Dendritic cell treated with granulocyte-macrophage colony-stimulating factor and Interleukin-4, amounts not matched to agents 40 ng/mL and 50 ng/mL, for 4 days (primary cell): ENCODE measurements around the gene MED29.

ENCODE experiments used
- H3K27ac Mint-ChIP-seq: one replicate; pipeline ENCODE4 v1.8.0; 2022; ENCODE audit warnings: mild to moderate bottlenecking, mixed read lengths
- H3K27me3 Mint-ChIP-seq: one replicate; pipeline ENCODE4 v1.8.0; 2022; ENCODE audit warnings: mild to moderate bottlenecking, mixed read lengths
- H3K36me3 Mint-ChIP-seq: one replicate; pipeline ENCODE4 v1.8.0; 2022; ENCODE audit warnings: low read depth, mixed read lengths
- H3K4me1 Mint-ChIP-seq: one replicate; pipeline ENCODE4 v1.8.0; 2022; ENCODE audit warnings: low read depth, mixed read lengths
- H3K4me3 Mint-ChIP-seq: one replicate; pipeline ENCODE4 v1.8.0; 2022; ENCODE audit warnings: mild to moderate bottlenecking, moderate library complexity, mixed read lengths
- H3K9me3 Mint-ChIP-seq: one replicate; pipeline ENCODE4 v1.8.0; 2022; ENCODE audit warnings: mixed read lengths
- intact Hi-C: fragments of 100-400 bp; cut with micrococcal nuclease; formaldehyde crosslinking; loops from one replicate; pipeline ENCODE4 v1.15.0; 2022

Gene MED29

DNA sequence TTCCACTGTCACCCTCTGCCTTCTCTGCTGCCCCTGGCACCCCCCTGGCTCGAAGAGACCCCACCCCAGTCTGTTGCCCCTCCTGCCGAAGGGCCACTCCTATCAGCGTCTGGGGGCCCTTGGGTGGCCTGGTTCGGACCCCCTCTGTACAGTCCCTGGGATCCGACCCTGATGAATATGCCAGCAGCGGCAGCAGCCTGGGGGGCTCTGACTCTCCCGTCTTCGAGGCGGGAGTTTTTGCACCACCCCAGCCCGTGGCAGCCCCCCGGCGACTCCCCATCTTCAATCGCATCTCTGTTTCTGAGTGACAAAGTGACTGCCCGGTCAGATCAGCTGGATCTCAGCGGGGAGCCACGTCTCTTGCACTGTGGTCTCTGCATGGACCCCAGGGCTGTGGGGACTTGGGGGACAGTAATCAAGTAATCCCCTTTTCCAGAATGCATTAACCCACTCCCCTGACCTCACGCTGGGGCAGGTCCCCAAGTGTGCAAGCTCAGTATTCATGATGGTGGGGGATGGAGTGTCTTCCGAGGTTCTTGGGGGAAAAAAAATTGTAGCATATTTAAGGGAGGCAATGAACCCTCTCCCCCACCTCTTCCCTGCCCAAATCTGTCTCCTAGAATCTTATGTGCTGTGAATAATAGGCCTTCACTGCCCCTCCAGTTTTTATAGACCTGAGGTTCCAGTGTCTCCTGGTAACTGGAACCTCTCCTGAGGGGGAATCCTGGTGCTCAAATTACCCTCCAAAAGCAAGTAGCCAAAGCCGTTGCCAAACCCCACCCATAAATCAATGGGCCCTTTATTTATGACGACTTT lies 17.4 kb downstream of the MED29 start:
- no peaks in the 10 kb centered on the region for H3K27me3 Mint-ChIP-seq
- peak overlapping the region; percentile 99 for H3K4me3 Mint-ChIP-seq
- H3K36me3 Mint-ChIP-seq, result peaks cover 56% of the 10 kb centered on the region
- H3K4me1 Mint-ChIP-seq, result peaks cover 46% of the 10 kb centered on the region
- H3K9me3 Mint-ChIP-seq, result no peaks in the 10 kb centered on the region
- peak overlapping the region; percentile 98 for H3K27ac Mint-ChIP-seq
- intact Hi-C loops, result no loop called here

DNA sequence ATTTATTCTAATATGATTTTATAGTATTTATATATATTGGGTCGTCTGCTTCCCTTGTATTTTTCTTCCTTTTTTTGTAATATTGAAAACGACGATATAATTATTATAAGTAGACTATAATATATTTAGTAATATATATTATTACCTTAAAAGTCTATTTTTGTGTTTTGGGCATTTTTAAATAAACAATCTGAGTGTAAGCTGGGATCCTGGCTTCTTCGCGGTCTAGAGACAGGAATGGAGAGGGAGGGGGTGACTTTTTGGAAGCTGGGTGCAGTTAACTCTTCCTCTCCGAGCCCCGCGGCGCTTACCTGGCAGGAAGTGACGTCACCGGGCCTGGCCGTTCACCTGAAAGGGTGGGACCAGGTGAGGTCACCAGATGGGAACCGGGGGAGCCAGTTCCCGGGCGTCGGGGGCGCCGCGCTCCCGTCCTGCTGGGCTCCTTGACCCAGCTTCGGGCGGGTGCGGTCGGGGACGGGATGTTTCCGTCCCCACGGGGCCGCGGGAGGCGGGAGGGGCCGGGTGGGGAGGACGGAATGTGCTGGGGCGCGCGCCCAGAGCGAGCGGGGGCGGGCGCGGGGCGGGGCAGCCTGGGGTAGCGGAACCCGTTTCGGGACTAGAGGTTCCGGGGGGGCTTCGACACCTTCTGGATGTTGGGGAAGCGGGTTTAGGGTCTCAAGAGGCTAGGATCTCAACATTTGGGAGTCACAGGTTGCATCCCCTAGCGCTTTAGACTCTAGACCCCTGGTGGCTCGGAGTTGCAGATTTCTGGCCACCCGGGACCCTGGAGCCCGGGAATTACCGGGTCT lies 18.2 kb downstream of the MED29 start:
- Mint-ChIP-seq H3K9me3 (no peaks in the 10 kb centered on the region), H3K27me3 (peaks cover 2% of the 10 kb centered on the region), H3K27ac (peak overlapping the region; percentile 98), H3K4me3 (peak overlapping the region; percentile 99), H3K36me3 (peaks cover 56% of the 10 kb centered on the region), H3K4me1 (peaks cover 48% of the 10 kb centered on the region)
- intact Hi-C loops, result loop anchor here (5.0 kb wide), 1 partner anchor 67 kb away; the partner anchor contains the start of gene SAMD4B

DNA sequence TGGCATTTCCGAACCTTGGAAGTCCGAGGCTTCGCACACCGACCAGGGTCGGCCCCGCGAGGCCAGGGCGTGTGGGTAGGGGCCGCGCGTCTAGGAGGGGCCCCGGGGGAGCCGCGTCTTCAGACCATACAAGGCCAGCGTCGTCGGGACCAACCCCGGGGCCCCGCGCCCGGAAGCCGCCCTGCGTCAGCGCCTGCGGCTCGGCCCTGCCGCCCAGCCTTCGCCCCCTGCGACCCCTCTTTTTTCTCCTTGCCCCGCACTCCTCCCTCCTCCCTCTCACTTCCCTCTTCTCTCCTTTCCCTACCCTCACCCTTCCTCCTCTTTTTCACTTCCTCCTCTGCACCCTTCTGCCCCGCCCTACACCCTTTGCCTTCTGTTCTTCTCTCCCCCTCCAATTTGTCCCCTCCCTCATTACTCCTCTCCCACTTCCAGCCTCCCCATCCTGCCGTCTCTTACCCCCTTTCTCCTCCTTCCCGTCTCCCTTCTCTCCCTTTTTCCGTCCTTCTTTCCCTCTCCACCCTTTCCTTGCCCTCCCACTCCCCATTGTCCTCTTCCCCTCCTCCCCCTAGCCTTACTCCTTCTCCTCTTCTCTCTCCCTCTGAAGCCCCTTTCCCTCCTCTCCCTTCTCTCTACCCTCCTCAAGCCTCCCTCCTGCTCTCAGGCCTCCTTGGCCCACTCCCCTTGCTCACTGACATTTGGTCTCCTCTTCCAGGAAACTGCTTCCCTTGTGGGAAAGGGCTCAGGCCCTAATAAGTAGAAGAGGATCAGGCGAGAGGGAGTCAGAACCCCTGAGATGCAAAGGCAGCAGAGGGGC lies 19.0 kb downstream of the MED29 start:
- H3K9me3 Mint-ChIP-seq, result no peaks in the 10 kb centered on the region
- H3K27ac Mint-ChIP-seq, result peak overlapping the region; percentile 98
- H3K27me3 Mint-ChIP-seq, result peaks cover 2% of the 10 kb centered on the region
- H3K4me1 Mint-ChIP-seq, result peaks cover 49% of the 10 kb centered on the region
- peaks cover 56% of the 10 kb centered on the region for H3K36me3 Mint-ChIP-seq
- intact Hi-C loops, result loop anchor here (5.0 kb wide), 1 partner anchor 68 kb away; the partner anchor contains the start of gene SAMD4B
- H3K4me3 Mint-ChIP-seq, result peak overlapping the region; percentile 81

DNA sequence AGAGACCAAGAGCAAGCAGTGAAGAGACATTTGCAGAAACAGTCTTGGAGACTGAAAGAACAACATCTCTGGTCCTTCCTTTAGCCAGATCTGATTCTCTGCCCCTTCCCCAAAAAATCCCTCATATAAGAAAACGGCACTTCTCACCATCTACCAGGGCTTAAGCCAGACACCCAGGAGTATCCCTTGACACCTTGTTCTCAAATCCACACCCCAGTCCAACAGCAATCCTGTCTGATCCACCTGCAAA lies 19.6 kb downstream of the MED29 start:
- Mint-ChIP-seq H3K27me3 (peaks cover 2% of the 10 kb centered on the region), H3K27ac (peak overlapping the region; percentile 98), H3K9me3 (no peaks in the 10 kb centered on the region), H3K4me1 (peaks cover 44% of the 10 kb centered on the region), H3K4me3 (peak overlapping the region; percentile 81), H3K36me3 (peaks cover 56% of the 10 kb centered on the region)
- intact Hi-C loops, result loop anchor here (5.0 kb wide), 1 partner anchor 68 kb away; the partner anchor contains the start of gene SAMD4B

DNA sequence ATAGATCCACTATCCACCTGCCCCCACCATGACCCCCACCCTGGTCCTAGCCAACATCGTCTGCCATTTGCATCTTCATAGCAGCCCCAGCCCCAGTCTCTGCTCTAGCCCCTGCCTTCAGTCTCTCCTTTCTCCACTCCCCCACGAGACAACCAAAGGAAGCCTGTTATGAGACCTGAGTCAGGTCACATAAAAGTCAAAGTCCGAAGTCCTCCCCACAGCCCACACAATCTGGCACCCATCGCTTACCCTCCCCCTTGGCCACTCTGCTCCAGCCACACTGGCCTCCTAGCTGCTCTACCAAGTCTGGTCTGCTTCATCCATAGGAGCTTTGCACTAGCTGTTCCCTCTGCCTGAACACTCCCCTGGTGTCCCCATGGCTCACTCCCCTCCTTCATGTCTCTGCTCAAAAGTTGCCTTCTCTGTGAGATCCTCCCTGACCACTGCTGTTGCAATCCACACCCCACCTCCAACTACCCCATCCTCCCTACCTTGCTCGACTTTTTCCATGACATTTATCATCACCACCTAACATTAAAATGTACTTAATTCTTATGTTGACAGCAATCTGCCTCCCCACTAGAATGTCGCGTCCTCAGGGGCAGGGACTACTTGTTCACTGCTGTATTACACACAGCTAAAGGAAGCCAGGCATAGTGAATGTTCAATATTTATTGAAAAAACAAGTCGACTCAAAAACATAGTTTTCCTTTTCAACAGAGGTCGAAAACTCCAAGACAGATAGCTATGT lies 20.1 kb downstream of the MED29 start:
- H3K4me1 Mint-ChIP-seq, result peaks cover 39% of the 10 kb centered on the region
- H3K27me3 Mint-ChIP-seq, result peaks cover 2% of the 10 kb centered on the region
- peak overlapping the region; percentile 98 for H3K27ac Mint-ChIP-seq
- intact Hi-C loops, result loop anchor here (5.0 kb wide), 1 partner anchor 69 kb away; the partner anchor contains the start of gene SAMD4B
- no peaks in the 10 kb centered on the region for H3K9me3 Mint-ChIP-seq
- peak overlapping the region; percentile 81 for H3K4me3 Mint-ChIP-seq
- H3K36me3 Mint-ChIP-seq, result peaks cover 54% of the 10 kb centered on the region

DNA sequence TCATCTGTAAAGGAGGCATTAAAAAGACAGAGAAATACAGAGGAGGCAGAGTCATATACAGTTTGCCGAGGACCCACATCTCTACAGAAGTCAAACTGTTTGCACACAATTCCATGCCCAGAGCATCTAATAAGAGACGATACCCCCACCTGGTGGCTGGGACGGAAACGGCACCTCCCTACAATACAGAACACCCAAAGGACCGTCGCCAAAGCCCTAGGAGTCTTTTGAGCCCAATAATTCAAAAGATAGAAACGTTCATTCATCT lies 20.6 kb downstream of the MED29 start:
- Mint-ChIP-seq H3K4me1 (peaks cover 40% of the 10 kb centered on the region), H3K27me3 (peaks cover 2% of the 10 kb centered on the region), H3K9me3 (no peaks in the 10 kb centered on the region), H3K4me3 (peak overlapping the region; percentile 81), H3K27ac (peak overlapping the region; percentile 98), H3K36me3 (peaks cover 54% of the 10 kb centered on the region)
- intact Hi-C loops, result loop anchor here (1.0 to 5.0 kb wide), 3 partner anchors 13 to 69 kb away; partner anchors contain the start of gene SAMD4B

DNA sequence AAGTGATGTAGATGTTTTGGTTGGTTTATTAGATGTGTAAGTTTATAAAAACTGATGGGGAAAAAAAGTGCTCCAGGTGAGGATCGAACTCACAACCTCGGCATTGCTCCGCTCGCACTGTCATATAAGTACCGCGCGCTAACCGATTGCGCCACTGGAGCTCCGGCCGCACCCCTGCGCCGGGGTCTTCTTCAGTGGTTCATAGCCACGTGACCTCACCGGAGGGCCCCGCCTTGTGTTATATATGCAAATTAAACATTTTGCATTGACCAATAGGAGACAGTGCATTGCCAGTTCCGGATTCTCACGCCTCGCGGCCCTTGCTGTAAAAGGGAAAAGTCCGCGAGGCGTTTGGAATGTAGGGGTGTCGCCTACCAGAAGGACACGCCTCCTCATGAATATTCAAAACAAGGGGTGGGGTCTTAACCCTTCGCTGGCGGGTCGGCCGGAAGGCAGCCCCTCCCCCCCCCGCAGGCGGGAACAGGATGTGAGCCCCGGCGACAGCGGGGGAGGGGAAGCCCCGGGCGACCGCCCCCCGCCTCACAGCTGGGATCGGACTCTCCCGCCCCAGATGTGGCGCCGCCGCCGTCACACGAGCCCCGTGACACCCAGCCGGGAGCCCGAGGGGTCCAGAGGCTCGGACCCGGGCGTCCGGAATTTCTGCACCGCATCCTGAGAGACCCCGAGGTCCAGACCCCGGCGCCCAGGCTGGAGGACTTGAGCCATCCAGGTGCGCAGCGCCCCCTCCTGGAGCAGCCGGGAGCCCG lies 21.1 kb downstream of the MED29 start, which contains the start of gene PLEKHG2:
PLEKHG2 (plus strand) TSS at position 570 of the 767 bp plus-strand sequence. CDS start 1,418 bp downstream, outside the sequence.
- Mint-ChIP-seq H3K4me1 (peaks cover 44% of the 10 kb centered on the region), H3K27ac (peak within 1 kb of the TSS; percentile 98), H3K4me3 (peak within 1 kb of the TSS; percentile 81), H3K36me3 (peaks cover 53% of the 10 kb centered on the region), H3K27me3 (peaks cover 2% of the 10 kb centered on the region), H3K9me3 (no peaks in the 10 kb centered on the region)
- intact Hi-C loops, result loop anchor here (1.0 to 5.0 kb wide), 3 partner anchors 14 to 70 kb away; partner anchors contain the start of gene SAMD4B

DNA sequence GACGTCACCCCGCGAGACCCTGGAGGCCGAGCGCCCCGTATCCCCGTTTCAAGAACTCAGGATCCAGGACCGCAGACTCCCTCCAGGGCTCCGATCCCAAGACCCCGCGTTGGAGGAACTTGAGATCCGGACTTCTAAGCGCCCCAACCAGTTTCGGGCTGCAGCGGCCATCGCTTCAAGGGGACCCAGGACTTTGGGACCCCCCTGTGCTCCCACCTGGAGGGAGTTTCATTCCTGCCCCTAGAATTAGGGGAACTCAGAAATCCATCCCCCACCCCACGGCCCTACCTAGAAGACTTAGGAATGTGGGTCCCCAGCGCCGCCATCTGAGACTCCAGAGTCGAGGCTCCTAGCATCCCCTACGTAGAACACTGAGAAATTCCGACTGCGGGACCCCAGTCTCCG lies 21.7 kb downstream of the MED29 start:
- Mint-ChIP-seq H3K27ac (peak overlapping the region; percentile 98), H3K36me3 (peaks cover 53% of the 10 kb centered on the region), H3K4me3 (peak overlapping the region; percentile 81), H3K4me1 (peaks cover 49% of the 10 kb centered on the region), H3K27me3 (peaks cover 2% of the 10 kb centered on the region), H3K9me3 (no peaks in the 10 kb centered on the region)
- intact Hi-C loops, result loop anchor here (1.0 to 5.0 kb wide), 3 partner anchors 15 to 71 kb away; partner anchors contain the start of gene SAMD4B

DNA sequence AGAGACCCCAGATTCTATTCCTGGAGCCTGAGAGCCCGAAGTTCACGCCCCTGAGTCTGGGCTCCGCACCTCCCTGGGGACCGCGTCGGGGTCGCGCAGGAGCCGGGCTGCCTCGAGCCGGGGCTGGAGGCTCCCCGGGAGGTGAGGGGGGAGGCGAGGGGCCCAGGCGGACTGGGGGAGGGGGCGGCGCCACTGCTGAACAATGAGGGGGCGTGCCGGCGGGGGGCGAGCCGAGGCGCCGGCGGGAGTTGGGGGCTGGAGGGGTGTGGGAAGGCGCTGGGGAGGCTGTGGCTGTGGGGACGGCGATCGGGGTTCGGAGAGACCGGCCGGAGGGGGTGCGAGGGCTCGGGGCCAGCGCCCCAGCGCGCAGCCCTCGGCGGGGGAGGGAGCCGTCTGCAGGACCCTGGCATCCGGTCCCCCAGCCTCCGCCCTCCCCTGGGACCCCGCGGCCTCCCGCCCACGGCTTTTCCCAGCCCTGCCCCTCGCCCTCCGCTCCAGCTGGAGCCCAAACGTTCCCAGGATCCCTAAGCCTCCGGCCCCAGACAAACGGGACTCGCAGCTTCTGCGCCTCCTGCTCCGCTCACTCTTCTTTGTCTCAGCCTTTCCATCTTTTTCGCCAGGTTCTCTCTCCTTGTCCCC lies 22.2 kb downstream of the MED29 start:
- Mint-ChIP-seq H3K36me3 (peaks cover 52% of the 10 kb centered on the region), H3K4me1 (peaks cover 52% of the 10 kb centered on the region), H3K27me3 (peaks cover 2% of the 10 kb centered on the region), H3K27ac (peak overlapping the region; percentile 98), H3K9me3 (no peaks in the 10 kb centered on the region), H3K4me3 (peak overlapping the region; percentile 81)
- intact Hi-C loops, result loop anchor here (5.0 kb wide), 1 partner anchor 71 kb away; the partner anchor contains the start of gene SAMD4B

DNA sequence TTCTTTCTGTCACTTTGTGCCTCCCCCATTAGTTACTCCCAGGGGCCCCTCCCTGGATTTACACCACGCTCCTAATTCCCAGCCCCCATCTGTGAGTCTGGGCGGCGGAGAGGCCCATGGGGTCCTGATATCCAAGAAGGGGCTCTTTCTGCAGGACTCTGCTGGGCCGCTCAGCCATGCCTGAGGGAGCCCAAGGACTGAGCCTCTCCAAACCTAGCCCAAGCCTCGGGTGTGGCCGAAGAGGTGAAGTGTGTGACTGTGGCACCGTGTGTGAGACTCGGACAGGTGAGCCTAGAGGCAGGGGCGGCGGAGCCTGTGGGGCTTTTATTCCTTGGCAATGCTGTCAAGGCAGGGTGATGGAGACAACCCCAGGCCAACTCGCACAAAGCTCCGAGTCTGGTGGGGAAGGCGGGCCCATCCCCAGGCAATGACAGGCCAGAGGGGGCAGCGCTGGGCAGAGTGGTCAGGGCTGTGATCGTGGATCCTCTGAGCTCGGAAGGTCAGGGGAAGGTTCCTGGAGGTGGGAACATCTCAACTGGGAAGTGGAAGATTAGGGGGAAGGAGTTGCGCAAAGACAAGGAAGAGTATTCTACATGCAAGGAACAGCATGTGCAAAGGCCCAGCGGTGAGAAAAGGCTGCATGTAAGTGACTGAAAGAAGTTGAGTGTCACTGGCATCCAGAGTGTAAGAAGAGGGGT lies 22.9 kb downstream of the MED29 start:
- Mint-ChIP-seq H3K9me3 (no peaks in the 10 kb centered on the region), H3K36me3 (peaks cover 52% of the 10 kb centered on the region), H3K4me3 (peak overlapping the region; percentile 81), H3K4me1 (peaks cover 52% of the 10 kb centered on the region), H3K27ac (peak overlapping the region; percentile 98), H3K27me3 (peaks cover 2% of the 10 kb centered on the region)
- intact Hi-C loops, result loop anchor here (5.0 kb wide), 1 partner anchor 72 kb away; the partner anchor contains the start of gene SAMD4B

DNA sequence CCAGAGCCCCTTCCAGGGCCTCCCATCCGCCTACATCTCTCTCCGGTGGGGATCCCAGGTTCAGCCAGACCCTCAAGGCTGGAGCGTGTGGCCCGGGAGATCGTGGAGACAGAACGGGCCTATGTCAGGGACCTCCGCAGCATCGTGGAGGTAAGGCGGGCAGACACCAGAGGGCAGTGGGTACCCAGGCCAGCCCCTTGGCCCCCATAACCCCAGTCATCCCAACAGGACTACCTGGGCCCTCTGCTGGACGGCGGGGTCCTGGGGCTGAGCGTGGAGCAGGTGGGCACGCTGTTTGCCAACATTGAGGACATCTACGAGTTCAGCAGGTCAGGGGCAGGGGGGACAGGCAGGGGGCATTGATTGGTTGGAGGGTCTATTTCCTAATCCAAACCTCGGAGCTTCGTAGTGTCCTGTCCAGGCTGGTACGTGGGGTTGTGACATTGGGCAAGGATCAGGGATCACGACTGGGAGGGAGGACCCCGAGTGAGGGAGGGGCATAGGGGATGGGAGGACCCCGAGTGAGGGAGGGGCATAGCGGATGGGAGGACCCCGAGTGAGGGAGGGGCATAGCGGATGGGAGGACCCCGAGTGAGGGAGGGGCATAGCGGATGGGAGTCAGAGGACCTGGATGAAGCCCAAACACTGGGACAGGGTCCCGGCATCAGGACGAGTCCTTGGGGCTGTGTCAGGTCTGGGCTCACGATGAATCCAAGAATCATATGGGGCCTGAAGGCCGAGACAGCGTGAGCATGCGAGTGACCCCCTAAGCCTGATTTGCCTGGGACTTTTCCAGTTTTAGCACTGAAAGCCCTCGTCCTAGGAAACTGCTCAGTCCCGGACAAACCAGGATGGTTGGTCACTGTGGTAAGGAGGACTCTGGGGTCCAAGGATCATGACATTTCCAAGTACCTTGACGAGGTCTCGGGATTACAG lies 24.2 kb downstream of the MED29 start:
- intact Hi-C loops, result no loop called here
- Mint-ChIP-seq H3K36me3 (peaks cover 40% of the 10 kb centered on the region), H3K4me1 (peaks cover 47% of the 10 kb centered on the region), H3K27me3 (peaks cover 2% of the 10 kb centered on the region), H3K9me3 (no peaks in the 10 kb centered on the region), H3K27ac (no peak overlapping the region), H3K4me3 (no peak overlapping the region)
